ENCODE measurements around the gene ROGDI.
A peak's percentile ranks its signal among the peaks of the same experiment; 100 is the strongest.

The ROGDI gene

DNA sequence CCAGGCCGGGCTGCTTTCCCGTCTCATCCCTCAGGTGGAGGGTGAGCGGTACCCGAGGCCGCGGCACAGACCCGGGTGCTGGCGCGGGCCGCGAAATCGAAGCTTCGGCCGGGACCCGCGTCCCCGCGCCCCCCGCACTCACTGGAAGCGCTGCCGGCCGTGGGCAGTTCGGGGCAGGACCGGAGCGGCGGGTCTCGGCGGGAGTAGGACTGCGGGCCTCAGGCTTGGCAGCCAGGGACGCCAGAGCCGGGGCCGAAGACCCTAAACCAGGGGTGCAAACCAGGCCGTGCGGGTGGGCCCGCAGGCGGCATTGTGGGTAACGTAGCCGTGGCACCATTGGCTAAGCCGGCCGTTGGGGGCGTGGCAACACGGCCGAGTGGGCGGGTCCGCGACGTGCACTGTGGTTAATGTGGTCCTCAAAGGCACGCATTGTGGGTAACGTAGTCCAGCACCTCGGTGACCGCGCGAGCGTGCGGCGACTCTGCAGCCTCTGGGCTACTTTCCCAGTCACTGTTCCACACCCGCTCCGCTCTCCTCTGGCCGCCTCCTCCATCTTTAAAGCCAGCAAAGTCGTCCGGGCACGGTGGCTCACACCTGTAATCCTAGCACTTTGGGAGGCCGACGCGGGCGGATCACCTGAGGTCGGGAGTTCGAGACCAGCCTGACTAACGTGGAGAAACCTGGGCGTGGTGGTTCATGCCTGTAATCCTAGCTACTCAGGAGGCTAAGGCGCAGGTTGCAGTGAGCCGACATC, 35.4 kb downstream of the ROGDI start, which contains the start of gene ZNF500:
ZNF500 (minus strand) TSS at position 288 of the 754 bp plus-strand sequence. CDS start 1,184 bp downstream, outside the sequence.
- DNase-seq (ENCODE audit: low spot score), result peak; percentile 98

DNA sequence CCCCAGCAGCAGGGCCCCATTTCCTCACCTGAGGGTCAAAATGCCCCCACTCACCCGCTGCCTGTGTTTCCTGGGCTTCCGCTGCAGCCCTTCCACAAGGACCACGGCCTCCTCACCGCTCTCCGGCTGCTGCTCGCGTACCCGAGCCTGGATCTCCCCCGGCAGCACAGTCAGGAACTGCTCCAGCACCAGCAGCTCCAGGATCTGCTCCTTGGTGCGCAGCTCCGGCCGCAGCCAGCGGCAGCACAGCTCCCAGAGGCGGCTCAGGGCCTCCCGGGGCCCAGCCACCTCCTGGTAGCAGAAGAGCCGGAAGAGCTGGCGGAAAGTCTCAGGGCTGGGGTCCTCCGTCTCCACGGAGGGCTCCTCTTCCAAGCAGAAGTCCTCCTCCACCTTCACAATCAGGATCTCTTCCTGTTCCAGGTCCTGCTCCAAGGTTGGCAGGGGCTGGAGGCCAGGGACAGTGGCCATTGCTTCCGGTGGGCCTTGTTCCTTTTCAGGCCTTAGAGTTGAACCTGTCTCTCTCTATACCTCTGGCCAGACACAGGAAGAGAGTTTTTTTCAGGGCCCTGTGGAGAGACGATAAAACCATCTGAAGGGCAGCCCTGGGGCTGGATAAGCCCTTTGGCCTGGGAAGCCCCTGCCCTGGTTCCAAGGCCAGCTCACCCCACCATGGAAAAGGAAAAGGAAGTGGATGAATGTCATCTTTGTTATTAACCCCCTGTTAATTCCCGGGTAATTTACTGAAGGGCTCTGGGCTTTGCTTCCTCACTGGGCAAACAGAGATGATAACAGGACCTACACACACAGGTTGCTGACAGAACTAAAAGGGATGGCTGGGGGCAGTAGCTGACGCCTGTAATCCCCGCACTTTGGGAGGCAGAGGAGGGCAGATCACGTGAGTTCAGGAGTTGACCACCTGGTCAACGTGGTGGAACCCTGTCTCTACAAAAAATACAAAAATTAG, 36.6 kb downstream of the ROGDI start:
- no peak for DNase-seq (ENCODE audit: low spot score)

DNA sequence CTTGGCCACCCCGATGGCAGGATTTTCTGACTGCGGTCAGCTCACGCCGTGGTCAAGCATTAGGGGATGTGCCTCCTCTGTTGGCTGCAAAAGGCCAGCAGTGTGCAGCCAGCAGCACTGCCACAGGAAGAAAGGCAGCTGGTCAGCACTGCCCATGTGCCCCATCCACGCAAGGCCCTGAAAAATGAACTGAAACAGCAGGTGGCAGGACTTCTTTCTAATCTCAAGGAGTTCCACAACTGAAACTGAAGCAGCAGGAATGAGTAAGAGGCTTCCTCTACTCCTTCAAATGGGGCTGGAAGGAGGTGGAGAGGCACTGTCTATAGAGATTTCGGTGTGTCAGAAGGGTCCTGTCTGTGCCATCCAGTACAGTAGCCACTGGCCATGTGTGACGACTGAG, 38.6 kb downstream of the ROGDI start:
- no peak for DNase-seq (ENCODE audit: low spot score)

DNA sequence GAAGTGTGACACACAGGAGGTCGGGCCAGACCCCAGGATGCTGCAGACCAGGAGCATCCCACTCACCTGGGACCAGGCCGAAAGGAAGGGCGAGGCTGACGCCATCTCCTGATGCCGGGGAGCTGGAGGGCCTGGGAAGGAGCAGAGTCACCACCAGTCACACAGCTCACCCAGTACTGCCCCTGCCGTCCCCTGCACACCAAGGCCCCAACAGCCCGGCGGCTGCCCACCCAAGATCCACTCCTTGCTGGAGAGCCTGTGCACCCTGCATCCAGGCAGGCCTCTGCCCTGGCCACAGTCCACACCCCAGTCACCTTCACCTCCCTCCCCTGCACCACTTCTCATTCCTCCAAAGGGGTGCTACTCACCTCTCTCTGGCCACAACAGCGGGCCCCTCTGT, 40.2 kb downstream of the ROGDI start:
- no peak for DNase-seq (ENCODE audit: low spot score)

DNA sequence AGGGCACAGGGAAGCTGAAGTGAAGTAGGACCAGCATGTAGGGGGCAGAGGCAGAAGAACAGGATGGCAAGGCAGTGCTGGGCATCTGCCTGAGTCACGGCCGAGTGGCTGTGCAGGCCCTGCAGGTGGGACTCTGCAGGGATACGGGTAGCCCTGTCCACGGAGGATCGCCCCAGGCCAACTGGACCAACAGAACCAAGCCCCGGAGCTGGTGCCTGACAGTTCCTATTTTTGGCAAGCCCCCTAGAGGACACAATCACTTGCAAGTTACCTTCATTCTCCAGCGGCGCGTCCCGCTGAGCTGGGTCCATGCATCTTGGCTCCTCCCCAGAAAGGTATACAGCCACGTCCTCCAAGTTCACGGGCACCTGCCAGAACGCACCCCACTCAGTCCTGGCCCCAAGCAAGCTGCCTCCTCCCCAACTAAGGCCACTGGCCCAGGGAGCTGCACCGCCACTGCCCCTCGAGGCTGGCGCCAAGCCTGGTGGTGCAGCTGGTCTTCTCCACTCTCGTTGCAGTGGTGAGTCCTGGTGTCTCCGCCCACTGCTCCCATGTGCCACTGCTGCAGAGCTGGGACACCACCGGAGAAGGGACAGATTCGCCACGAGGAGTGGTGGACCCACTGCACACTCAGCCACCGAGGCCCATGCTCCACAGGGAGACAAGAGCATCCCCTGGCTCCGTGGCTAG, 42.1 kb downstream of the ROGDI start:
- no peak for DNase-seq (ENCODE audit: low spot score)

DNA sequence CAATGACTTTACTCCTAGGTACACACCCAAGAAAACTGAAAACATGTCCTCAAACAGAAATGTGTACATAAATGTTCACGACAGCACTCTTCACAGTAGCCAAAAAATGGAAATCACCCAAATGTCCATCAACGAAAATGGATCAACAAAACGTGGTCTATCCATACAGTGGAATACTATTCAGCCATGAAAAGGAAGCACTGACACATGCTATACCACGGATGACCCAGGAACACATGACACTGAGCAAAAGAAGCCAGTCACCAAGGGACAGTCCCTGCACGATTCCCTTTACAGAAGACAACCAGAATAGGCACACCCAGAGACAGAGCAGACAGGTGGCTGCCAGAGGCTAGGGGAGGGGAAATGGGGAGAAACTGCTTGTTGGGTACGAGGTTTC, 46.7 kb downstream of the ROGDI start:
- no peak for DNase-seq (ENCODE audit: low spot score)

DNA sequence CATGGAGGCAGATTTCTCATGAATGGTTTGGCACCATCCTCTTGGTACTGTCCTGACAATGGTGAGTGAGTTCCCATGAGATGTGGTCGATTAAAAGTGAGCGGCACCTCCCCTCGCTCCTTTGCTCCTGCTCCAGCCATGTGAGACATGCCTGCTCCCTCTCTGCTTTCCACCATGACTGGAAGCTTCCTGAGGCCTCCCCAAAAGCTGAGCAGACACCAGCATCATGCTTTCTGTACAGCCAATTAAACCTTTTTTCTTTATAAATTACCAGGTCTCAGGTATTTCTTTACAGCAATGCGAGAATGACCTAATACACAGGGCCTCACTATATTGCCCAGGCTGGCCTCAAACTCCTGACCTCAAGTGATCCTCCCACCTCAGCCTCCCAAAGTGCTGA, 47.6 kb downstream of the ROGDI start:
- DNase-seq (ENCODE audit: low spot score), result no peak

DNA sequence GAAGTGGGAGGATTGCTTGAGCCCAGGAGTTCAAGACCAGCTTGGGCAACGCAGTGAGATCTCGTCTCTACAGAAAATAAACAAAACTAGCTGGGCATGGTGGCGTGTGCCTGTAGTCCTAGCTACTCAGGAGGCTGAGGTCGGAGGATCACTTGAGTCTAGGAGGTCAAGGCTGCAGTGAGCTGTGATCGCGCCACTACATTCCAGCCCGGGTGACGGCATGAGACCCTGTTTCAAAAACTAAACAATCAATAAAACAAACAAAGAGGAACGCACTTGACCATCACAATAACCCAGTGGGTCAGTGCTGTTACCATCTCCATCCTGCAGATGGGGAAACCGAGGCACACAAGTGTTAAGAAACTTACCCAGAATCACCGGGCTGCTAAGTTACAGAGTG, 49.2 kb downstream of the ROGDI start:
- no peak for DNase-seq (ENCODE audit: low spot score)

DNA sequence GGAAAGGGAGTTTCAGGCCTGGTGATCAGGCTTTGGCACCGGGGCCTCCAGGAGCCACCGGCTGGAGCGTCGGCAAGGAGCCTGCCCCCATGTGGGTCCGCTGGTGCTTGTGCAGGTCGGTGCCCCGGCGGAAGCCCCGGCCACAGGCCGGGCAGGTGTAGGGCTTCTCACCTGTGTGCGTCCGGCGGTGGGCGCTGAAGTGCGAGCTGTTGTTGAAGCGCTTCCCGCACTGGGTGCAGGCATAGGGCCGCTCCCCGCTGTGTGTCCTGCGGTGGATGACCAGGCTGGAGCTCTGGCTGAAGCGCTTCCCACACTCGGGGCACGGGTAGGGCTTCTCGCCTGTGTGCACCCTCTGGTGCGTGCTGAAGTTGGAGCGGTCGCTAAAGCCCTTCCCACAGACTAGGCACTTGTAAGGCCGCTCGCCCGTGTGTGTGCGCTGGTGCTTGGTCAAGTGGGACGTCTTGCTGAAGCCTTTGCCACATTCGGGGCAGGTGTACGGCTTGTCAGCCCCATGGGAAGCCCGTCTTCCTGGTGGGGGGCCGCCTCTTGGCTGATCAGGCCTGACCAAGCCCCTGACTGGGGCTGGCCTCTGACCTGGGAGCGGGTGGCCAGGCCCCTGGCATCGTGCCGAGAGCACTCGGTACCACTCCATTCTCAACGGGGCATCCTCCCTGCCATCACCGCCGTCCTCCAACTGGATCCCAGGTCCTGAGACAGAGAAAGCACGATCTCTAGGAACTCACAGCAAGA, 49.9 kb downstream of the ROGDI start:
- no peak for DNase-seq (ENCODE audit: low spot score)

DNA sequence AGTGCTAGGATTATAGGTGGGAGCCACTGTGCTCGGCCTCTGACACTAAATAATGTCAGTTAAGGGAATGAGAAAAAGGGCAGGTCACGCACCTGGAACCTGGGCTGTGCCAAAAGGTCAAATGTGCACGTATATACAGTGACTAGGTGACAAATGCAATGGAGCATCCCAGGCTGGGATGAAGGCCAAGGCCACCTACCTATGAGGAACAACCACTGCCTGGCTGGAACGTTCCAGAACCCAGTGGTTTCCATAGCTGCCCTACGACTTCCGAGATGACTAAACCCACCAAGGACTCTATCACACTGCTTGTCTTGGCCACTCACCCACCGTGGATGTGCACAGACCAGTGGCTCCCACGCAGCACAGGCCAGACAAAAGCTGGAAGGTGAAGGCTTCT, 51.5 kb downstream of the ROGDI start:
- no peak for DNase-seq (ENCODE audit: low spot score)

DNA sequence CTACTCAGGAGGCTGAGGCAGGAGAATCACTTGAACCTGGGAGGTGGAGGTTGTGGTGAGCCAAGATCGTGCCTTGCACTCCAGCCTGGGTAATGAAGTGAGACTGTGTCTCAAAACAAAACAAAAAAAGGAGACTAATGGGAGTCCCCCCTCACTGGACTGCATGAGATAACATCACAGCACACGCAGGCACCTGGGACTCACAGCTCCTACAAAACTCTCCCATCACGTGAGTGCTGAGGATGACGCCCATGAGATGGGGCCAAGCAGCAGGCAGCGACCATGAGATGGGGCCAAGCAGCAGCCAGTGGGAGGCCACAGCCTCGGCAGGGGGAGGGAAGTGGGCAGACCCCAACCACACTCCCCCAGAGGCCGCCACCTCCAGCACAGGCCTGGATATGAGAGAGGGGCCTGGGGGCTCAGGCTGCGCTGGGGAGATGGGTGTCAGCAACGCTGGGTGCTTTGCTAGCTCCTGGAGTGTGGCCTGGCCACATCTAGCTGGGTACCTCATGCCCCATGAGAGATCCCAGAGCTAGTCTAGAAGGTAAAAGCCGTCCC, 52.7 kb downstream of the ROGDI start:
- no peak for DNase-seq (ENCODE audit: low spot score)

DNA sequence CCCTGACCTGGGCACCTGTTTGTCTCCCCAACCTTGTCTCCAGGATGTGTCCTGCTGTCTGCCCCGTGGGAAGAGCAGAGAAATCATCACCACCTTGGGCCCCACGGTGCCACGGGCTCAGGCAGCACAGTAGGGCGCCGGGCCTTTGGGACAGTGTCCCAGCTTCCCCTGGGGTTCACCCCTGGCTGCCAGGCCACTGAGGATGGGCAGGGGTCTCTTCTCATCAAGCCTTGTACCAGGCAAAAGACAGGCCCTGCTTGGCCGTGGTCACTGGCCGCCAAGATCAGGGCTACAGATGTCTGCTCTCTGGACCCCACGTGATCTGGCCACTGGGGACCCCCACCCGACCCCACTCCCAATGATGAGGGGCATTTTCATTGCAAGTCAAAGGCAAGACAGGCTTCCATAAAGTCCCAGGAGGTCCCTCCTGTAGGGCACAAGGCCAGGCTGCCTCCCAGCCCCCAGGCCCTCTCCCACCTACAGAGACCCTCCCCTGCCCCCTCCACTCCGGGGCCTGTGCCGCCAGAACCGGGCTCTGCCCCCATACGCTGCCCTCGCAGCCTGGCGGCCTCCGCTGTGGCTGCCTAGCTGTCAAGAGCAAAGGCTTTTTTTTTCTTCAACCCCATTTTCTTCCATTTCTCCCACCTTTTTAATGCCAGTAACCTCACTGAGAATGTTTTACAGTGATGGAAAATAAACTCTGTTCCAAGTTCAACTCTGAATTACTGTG, 53.6 kb downstream of the ROGDI start:
- DNase-seq (ENCODE audit: low spot score), result no peak

DNA sequence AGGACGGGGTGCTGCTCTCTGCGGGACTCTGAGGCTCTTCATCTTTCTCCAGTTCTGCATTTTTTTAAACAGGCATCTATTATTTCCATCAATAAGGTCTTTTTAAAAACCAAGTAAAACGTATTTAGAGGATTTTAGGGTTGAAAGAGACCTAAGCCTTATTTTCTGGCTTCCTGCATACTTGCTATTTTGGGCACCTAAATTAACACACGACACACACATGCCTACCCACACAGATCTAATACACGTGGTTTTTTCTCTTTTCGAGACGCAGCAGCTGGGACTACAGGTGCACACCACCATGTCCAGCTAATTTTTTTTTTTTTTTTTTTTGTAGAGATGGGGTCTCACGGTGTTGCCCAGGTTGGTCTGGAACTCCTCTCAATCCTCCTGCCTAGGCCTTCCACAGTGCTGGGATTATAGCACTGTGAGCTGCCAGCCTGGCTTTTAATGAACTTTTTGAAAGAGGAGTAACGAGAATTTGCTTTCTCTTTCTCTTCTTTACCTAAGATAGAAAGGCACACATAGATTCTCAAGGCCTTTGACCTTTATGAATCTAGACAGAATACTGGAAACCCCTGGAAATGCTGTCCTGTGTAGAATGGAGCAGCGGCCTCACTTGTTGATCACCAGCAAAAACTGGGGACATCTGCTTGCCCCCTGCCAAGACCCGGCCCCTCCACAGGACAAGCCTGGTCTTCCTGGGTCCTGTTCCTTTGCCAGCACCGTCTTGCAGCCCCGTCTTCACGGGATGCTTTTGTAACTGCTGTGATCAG, 54.3 kb downstream of the ROGDI start:
- no peak for DNase-seq (ENCODE audit: low spot score)

DNA sequence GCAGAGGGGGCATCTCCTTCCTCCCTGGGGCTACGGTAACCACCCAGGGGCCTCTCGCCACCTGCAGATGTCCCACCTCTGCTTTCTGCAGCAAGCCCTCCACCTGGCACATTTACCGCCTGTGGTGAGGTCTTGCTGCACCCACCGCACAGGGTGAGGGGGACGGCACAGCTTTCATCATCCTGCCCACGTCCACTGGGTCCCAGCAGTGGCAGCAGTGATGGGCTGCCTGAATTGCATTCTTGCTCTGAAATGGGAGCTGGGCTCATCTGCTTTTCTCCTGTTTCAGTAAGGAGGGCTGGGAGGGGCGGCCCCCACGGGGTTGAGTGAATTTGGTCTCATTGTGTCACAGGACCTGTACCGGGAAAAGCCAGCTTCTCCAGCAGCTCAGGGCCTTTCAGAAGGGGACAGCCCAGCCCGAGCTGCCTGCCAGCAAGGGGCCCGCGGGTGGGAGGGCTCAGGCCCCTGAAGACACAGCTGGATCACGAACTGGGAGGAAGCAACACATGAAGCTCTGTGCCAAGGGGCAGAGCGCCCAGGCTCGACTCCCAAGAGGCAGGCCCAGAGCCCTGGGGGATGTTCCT, 55.4 kb downstream of the ROGDI start:
- no peak for DNase-seq (ENCODE audit: low spot score)

Data from iPS-NIHi11 (cell line).